Tibial artery (tissue), 4 donors: Measurements from ENCODE around the gene GJC2.

Source experiments
- DNase-seq, 2 donors: peaks; one replicate each; pipeline ENCODE4 v3.0.0-alpha.2; 2019
- H3K27ac ChIP-seq, 2 donors: fragments of 200-600 bp; sonication (generic) in 1 of 2; 1 replicate in 1 of 2; 2 replicates in 1 of 2; pipeline ENCODE4 v1.5.1; 2018 to 2019; ENCODE audit warnings: mild to moderate bottlenecking in 1 of 2
- H3K27me3 ChIP-seq, 2 donors: fragments of 200-600 bp; sonication (generic) in 1 of 2; one replicate each; pipeline versions ENCODE4 v1.5.1 to v1.6.0; 2016 to 2019
- H3K36me3 ChIP-seq, 3 donors: fragments of 200-600 bp; sonication (generic) in 2 of 3; one replicate each; pipeline ENCODE4 v1.5.1; 2016 to 2019; ENCODE audit warnings: mild to moderate bottlenecking in 2 of 3
- H3K4me1 ChIP-seq, 4 donors: fragments of 200-600 bp; sonication (generic) in 2 of 4; 1 replicate in 3 of 4; 2 replicates in 1 of 4; pipeline ENCODE4 v1.5.1; 2016 to 2019
- H3K4me3 ChIP-seq, 2 donors: fragments of 200-600 bp; sonication (generic) in 1 of 2; 1 replicate in 1 of 2; 2 replicates in 1 of 2; pipeline ENCODE4 v1.5.1; 2018 to 2019; ENCODE audit warnings: mild to moderate bottlenecking in 2 of 2
- H3K9me3 ChIP-seq, 3 donors: fragments of 200-600 bp; sonication (generic) in 1 of 3; one replicate each; pipeline ENCODE4 v1.5.1; 2016 to 2019
- intact Hi-C: fragments of 100-400 bp; cut with DNase I; formaldehyde crosslinking; loops from one replicate; pipeline ENCODE4 v1.15.0; 2023; ENCODE audit warnings: low total_unique reads
- TF ChIP-seq, protein P1 (sequence below), 2 experiments: fragments of 200-600 bp in 1 of 2; fragments of 450-650 bp in 1 of 2; IDR thresholded peaks; one replicate each; pipeline ENCODE4 v1.5.1; 2017 to 2019; ENCODE audit warnings: antibody characterized with exemption in 2 of 2, mild to moderate bottlenecking in 1 of 2, moderate library complexity in 1 of 2

Gene GJC2

DNA sequence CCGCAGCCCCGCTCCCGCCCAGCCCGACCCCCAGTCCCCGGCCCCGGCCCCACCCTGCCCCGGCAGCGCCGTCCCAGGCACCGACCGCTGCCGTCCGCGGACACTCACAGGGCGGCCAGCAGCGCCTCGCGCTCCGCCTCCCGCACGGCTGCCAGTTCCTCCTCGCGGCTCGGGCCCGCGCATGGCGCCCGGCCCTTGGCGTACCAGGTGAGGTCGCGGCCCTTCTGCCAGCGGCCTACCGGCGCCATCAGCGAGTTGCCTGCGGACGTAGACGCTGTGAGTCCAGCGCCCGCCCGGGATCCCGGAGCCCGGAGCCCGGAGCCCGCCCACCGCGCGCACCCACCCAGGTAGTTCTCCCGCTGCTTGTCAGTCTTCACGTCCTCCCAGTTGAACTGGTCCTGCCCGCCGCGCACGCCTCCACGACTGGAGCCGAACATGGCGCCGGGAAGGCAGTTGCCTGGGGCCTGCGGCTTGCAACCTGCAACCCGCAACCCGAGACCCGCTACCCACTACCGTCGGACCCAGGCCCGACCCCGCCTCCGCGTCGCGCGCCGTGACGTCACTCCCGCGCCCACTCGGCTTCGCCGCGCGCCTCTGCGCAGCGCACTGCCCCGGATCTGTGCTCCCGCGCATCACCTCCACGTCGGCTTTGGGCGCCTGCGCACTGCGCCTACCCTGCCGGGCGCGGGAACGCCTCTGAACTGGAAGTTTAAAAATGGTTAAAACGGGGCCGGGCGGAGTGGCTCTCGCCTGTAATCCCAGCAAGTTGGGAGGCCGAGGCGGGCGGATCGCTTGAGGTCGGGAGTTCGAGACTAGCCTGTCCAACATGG is 46.7 kb upstream of the GJC2 start, which contains the start of gene C1orf35:
Gene C1orf35, minus strand, starts transcription at position 535 of the 830 bp plus-strand sequence. Its CDS starts 98 bp downstream, at position 437.
- Histone ChIP-seq H3K4me3 (peak within 1 kb of the TSS; percentile 83 to 93), H3K9me3 (no peaks in the 10 kb centered on the region), H3K36me3 (peaks cover 16 to 59% (median 45%) of the 10 kb centered on the region in 3 donors), H3K27me3 (no peaks in the 10 kb centered on the region), H3K27ac (peak within 1 kb of the TSS; percentile 91 to 98), H3K4me1 (peaks cover 0 to 30% (median 24%) of the 10 kb centered on the region in 4 donors)
- intact Hi-C loops = loop anchor here (1.0 to 10.0 kb wide), 2 partner anchors 20 to 62 kb away; partner anchors contain the start of gene IBA57
- TF ChIP-seq, protein P1, sequence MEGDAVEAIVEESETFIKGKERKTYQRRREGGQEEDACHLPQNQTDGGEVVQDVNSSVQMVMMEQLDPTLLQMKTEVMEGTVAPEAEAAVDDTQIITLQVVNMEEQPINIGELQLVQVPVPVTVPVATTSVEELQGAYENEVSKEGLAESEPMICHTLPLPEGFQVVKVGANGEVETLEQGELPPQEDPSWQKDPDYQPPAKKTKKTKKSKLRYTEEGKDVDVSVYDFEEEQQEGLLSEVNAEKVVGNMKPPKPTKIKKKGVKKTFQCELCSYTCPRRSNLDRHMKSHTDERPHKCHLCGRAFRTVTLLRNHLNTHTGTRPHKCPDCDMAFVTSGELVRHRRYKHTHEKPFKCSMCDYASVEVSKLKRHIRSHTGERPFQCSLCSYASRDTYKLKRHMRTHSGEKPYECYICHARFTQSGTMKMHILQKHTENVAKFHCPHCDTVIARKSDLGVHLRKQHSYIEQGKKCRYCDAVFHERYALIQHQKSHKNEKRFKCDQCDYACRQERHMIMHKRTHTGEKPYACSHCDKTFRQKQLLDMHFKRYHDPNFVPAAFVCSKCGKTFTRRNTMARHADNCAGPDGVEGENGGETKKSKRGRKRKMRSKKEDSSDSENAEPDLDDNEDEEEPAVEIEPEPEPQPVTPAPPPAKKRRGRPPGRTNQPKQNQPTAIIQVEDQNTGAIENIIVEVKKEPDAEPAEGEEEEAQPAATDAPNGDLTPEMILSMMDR (IDR thresholded peaks at IDR 0.05) = no peak
- peak; percentile 91 to 97 for DNase-seq

DNA sequence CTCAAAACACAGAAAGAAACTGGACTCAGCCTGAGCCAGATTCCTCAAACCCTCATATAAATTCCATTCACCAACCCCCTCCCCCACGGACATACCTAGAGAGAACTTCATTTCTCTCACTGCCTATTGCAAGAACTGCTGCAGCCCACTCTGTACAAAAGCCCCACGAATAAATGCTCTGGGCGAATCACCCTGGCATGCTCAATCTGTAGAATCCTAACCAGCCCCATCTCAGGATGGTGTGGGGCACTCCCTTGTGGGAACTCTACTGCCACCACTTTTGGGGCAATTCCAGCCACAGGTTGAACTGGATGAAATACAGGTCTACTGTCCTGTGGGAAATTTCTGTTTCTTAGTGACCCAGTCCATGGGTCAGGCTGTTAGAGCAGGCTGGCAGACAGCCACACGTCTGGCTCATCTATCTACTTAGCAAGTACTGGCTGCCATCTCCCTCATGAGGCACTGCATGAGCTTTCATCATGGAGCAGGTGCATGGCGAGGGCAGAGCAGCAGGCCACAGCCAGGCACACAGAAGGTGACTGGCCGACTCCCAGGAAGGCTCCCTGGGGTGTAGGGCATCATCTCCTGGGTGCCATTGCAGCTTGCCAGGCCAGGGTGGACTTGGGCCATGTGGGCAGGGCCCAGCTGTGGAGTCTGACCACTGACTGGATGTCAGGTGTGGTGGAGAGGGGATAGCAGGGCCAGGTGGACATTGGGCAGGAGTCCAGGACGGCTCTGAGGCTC is 45.0 kb upstream of the GJC2 start:
- Histone ChIP-seq H3K4me3 (no peak overlapping the region), H3K4me1 (peaks cover 0 to 40% (median 32%) of the 10 kb centered on the region in 4 donors), H3K9me3 (no peaks in the 10 kb centered on the region), H3K27ac (no peak overlapping the region), H3K27me3 (no peaks in the 10 kb centered on the region), H3K36me3 (peaks cover 0 to 42% (median 28%) of the 10 kb centered on the region in 3 donors)
- no peak for DNase-seq
- TF ChIP-seq, protein P1 (IDR thresholded peaks at IDR 0.05) = no peak
- intact Hi-C loops = loop anchor here (10.0 kb wide), 1 partner anchor 60 kb away; the partner anchor contains the start of gene IBA57

DNA sequence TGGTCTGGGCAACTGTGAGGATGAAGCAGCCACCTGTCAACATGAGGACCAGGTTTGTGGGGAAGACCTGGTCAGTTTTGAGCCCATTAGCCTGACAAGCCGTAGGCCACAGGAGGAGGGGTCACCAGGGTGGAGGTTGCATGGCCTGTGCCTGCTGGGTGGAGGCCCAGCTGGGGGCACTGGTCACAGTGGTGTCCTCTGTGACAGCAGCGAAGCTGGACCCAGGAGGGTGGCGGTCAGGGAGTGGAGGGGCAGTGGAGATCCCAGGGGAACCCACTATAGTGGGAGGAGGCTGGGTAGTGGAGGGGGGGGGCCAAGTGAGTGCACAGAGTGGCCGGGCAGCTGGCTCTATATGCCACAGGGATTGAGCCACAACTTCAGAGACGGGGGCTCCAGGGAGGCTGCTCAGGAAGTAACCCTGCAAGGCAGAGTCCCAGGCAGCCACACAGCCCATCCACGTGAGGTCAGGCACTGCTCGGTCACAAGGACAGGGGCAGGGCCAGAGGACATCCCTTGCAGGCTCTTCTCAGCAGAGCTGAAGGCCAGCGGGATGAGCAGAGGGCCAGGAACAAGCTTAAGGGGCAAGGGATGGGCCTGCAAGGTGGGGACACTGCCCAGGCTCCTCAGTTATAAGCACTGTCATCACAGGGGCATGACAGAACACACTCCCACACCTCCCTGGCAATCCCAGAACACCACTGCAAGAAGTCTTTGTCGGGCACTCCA is 44.3 kb upstream of the GJC2 start:
- peaks cover 0 to 35% (median 21%) of the 10 kb centered on the region in 3 donors for H3K36me3 ChIP-seq
- TF ChIP-seq, protein P1 (IDR thresholded peaks at IDR 0.05) = no peak
- H3K4me3 ChIP-seq = no peak overlapping the region
- no peaks in the 10 kb centered on the region for H3K27me3 ChIP-seq
- intact Hi-C loops = loop anchor here (10.0 kb wide), 1 partner anchor 59 kb away; the partner anchor contains the start of gene IBA57
- no peaks in the 10 kb centered on the region for H3K9me3 ChIP-seq
- H3K4me1 ChIP-seq = peaks cover 0 to 46% (median 38%) of the 10 kb centered on the region in 4 donors
- H3K27ac ChIP-seq = no peak overlapping the region
- DNase-seq = no peak

DNA sequence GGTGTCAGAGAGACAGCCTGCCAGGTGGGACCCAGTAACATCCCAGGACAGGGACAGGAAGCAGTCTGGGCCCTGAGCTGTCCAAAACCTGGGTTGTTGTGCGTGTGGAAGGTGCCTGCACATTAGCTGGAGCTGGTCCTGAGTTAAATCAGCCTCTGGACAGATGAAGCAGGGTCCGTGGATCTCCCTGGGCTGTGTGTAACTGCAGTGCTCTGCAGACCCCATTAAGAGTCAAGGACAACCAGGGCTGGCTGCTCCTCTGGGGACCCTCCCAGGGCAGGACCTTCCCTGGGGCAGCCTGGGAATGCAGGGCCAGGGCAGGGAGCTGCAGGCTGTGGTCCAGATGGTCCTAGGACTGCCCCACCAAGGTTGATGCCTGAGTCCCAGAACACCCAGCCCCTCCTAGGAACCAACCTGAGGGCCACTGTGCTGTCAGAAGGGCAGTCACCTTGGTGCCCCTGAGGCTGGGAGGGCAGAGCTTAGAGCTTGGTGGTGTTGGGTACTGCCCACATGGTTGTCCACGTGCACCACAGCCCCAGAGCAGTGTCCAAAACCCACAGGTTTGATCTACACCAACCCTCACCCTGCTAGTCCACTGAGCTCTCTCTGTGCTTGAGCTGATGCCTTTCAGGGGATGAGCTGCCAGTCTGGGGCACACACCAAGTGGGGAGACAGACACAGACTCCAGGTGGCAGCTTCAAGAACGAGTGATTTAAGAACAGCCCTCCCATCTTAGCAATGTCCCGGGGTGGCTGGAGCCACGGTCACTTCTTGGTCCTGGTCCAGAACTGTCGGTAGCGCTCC is 43.5 kb upstream of the GJC2 start:
- DNase-seq = no peak
- intact Hi-C loops = loop anchor here (10.0 kb wide), 1 partner anchor 59 kb away; the partner anchor contains the start of gene IBA57
- no peak overlapping the region for H3K4me3 ChIP-seq

More for the DNA sequence above, 43.5 kb upstream of the GJC2 start:
- TF ChIP-seq, protein P1 (IDR thresholded peaks at IDR 0.05) = no peak
- peaks cover 0 to 45% (median 40%) of the 10 kb centered on the region in 4 donors for H3K4me1 ChIP-seq
- H3K9me3 ChIP-seq = no peaks in the 10 kb centered on the region
- H3K27me3 ChIP-seq = no peaks in the 10 kb centered on the region
- H3K27ac ChIP-seq = no peak overlapping the region
- peaks cover 0 to 27% (median 21%) of the 10 kb centered on the region in 3 donors for H3K36me3 ChIP-seq
